K562 (cell line): ENCODE data around the gene PGPEP1. TPM values are rescaled to one million over a fixed set of nuclear protein-coding genes. Genes with fewer than 3 reads are reported as not detected.
A peak's percentile ranks its signal among the peaks of the same experiment; 100 is the strongest.

ENCODE experiments used
- BCOR ChIP-seq: fragments of 450-650 bp; IDR thresholded peaks from 2 replicates; pipeline ENCODE4 v1.6.1; 2016
- HOXB6 ChIP-seq: fragments of 250-450 bp; sonication (Bioruptor Pico); IDR thresholded peaks from 2 replicates; pipeline ENCODE4 v1.5.1; 2022; ENCODE audit warnings: mild to moderate bottlenecking, borderline replicate concordance
- IFI16 ChIP-seq: fragments of 250-450 bp; sonication (Bioruptor Pico); IDR thresholded peaks from 2 replicates; pipeline ENCODE4 v2.1.2; 2022; ENCODE audit warnings: mild to moderate bottlenecking, inconsistent platforms
- IRF2 ChIP-seq: sonication (generic); formaldehyde crosslinking; IDR thresholded peaks from 2 replicates; pipeline ENCODE4 v1.8.1; 2022; ENCODE audit warnings: mild to moderate bottlenecking, missing genetic modification reagents
- NCOA4 ChIP-seq: fragments of 450-650 bp; IDR thresholded peaks from 2 replicates; pipeline ENCODE4 v1.6.1; 2018; ENCODE audit warnings: mild to moderate bottlenecking; ENCODE audit not compliant: partially characterized antibody
- RBM14 ChIP-seq: fragments of 200-400 bp; formaldehyde crosslinking; IDR thresholded peaks from 2 replicates; pipeline ENCODE4 v1.6.1; 2018; ENCODE audit warnings: low read depth, mild to moderate bottlenecking, low read length, moderate library complexity, borderline replicate concordance; ENCODE audit not compliant: insufficient read depth
- SAFB2 ChIP-seq: fragments of 200-400 bp; formaldehyde crosslinking; IDR thresholded peaks from 2 replicates; pipeline ENCODE4 v1.6.1; 2018; ENCODE audit warnings: borderline replicate concordance, low read length, low read depth, moderate library complexity; ENCODE audit not compliant: severe bottlenecking
- SPI1 ChIP-seq: IDR thresholded peaks from 2 replicates; pipeline ENCODE4 v1.6.1; 2011; ENCODE audit warnings: low read depth, low read length, control low read depth, borderline replicate concordance
- SRF ChIP-seq, 2 experiments: fragments of 250-450, 450-650 bp in 1 of 2; sonication (Bioruptor Pico) in 1 of 2; sonication (generic) in 1 of 2; formaldehyde crosslinking; IDR thresholded peaks; 2 replicates each; pipeline versions ENCODE4 v1.5.0 to v1.5.1; 2020 to 2022; ENCODE audit warnings: mild to moderate bottlenecking in 1 of 2, missing genetic modification reagents in 1 of 2
- TAF9B ChIP-seq: fragments of 450-650 bp; IDR thresholded peaks from 2 replicates; pipeline ENCODE4 v1.6.1; 2018; ENCODE audit warnings: mild to moderate bottlenecking; ENCODE audit not compliant: partially characterized antibody
- polyA plus RNA-seq, 8 experiments: library from polyadenylated mRNA; depleted of rRNA in 4 of 8; stranded (reverse) in 5 of 8; unstranded in 3 of 8; fragments of >200 nt; fragmentation: Nextera tagmentation in 2 of 8; fragmentation: Illumina TruSeq in 1 of 8; extraction: Ambion mirVana in 2 of 8; extraction: Trizol in 1 of 8; gene quantifications; 2 replicates each; pipeline versions ENCODE4 v1.2.1 to v1.2.3, GENCODE V29; 2011 to 2014; ENCODE audit warnings: inconsistent platforms in 1 of 8, missing spikeins in 1 of 8
- total RNA-seq, 7 experiments: library from RNA; depleted of rRNA in 6 of 7; stranded (reverse); fragments of >200 nt in 6 of 7; fragmentation: Illumina TruSeq in 2 of 7; extraction: Trizol in 2 of 7; gene quantifications; 2 replicates each; pipeline versions ENCODE4 v1.2.1 to v1.2.3, GENCODE V29; 2011 to 2021; ENCODE audit warnings: low replicate concordance in 1 of 7
- TF ChIP-seq, protein P1 (sequence below), 2 experiments: fragments of 450-650 bp; formaldehyde crosslinking in 1 of 2; IDR thresholded peaks; 2 replicates each; pipeline versions ENCODE4 v1.4.0 to v1.6.1; 2014 to 2020; ENCODE audit warnings: mild to moderate bottlenecking in 2 of 2, borderline replicate concordance in 1 of 2, low read depth in 1 of 2
- TF ChIP-seq, protein P2 (sequence below): sonication (generic); formaldehyde crosslinking; IDR thresholded peaks from 2 replicates; pipeline ENCODE4 v1.8.0; 2022; ENCODE audit warnings: missing genetic modification reagents, mild to moderate bottlenecking, moderate library complexity, borderline replicate concordance
- TF ChIP-seq, protein P3 (sequence below): sonication (generic); formaldehyde crosslinking; IDR thresholded peaks from 2 replicates; pipeline ENCODE4 v1.8.0; 2022; ENCODE audit warnings: mild to moderate bottlenecking, missing genetic modification reagents
- TF ChIP-seq, protein P4 (sequence below): fragments of 450-650 bp; IDR thresholded peaks from 2 replicates; pipeline ENCODE4 v1.6.1; 2016; ENCODE audit warnings: mild to moderate bottlenecking

Gene PGPEP1
- total and polyA plus RNA-seq, 9 of the 15 experiments (the other 6 are each of a cell fraction or from before 2014, with no cell fraction given), result 10.0 to 69.6 (median 33.5) TPM

DNA sequence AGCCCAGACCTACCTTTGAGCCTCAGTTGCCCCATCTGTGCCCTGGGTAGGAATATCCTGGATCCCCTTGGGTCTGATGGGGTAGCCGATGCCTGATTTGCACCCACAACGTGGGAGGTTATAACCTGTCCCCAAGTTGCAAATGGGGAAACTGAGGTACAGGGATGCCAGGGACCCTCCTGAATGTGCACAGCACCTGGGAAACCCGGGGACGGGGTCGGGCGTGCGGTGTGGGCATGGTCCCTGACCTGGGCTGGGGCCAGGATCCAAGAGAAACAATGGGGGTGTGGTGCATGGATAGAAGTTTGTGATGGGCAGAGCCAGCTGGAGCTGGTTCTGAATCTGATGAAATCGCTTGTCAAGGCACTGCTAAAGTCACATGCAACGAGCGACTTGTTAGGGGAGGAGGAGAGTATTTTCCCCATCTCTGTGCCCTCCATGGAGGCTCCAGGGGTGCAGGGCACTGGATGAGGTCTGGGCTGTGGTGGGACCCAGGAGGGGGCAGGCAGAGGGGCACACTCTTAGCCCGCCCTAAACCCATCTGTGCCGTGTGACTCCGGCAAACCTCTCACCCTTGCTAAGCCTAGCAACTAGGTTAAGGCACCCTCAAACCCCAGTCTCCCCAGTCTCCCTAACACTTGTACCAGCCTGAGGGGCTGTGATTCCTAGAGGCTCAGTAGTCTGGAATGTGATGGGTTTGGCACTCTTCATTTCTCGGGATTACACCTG, 46.3 kb downstream of the PGPEP1 start (continued):
- TF ChIP-seq, protein P1, sequence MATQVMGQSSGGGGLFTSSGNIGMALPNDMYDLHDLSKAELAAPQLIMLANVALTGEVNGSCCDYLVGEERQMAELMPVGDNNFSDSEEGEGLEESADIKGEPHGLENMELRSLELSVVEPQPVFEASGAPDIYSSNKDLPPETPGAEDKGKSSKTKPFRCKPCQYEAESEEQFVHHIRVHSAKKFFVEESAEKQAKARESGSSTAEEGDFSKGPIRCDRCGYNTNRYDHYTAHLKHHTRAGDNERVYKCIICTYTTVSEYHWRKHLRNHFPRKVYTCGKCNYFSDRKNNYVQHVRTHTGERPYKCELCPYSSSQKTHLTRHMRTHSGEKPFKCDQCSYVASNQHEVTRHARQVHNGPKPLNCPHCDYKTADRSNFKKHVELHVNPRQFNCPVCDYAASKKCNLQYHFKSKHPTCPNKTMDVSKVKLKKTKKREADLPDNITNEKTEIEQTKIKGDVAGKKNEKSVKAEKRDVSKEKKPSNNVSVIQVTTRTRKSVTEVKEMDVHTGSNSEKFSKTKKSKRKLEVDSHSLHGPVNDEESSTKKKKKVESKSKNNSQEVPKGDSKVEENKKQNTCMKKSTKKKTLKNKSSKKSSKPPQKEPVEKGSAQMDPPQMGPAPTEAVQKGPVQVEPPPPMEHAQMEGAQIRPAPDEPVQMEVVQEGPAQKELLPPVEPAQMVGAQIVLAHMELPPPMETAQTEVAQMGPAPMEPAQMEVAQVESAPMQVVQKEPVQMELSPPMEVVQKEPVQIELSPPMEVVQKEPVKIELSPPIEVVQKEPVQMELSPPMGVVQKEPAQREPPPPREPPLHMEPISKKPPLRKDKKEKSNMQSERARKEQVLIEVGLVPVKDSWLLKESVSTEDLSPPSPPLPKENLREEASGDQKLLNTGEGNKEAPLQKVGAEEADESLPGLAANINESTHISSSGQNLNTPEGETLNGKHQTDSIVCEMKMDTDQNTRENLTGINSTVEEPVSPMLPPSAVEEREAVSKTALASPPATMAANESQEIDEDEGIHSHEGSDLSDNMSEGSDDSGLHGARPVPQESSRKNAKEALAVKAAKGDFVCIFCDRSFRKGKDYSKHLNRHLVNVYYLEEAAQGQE (IDR thresholded peaks at IDR 0.05; ENCODE audit: borderline replicate concordance), result peak; percentile 91
- TF ChIP-seq, protein P1 (CRISPR knock-in tag; IDR thresholded peaks at IDR 0.05; ENCODE audit: low read depth), result no peak
- TF ChIP-seq BCOR (peak; percentile 62), SAFB2 (no peak), RBM14 (no peak), HOXB6 (CRISPR knock-in tag) (0 out of 2 replicates have a peak, but pooled peaks have one; percentile 18), SPI1 (no peak), NCOA4 (no peak), IFI16 (0 out of 2 replicates have a peak, but pooled peaks have one; percentile 32), IRF2 (CRISPR knock-in tag) (no peak), TAF9B (no peak), SRF (CRISPR knock-in tag; IDR thresholded peaks at IDR 0.05) (0 out of 4 replicates have a peak, but pooled peaks of 1 of the 2 experiments have one; percentile 9)
- TF ChIP-seq, protein P2, sequence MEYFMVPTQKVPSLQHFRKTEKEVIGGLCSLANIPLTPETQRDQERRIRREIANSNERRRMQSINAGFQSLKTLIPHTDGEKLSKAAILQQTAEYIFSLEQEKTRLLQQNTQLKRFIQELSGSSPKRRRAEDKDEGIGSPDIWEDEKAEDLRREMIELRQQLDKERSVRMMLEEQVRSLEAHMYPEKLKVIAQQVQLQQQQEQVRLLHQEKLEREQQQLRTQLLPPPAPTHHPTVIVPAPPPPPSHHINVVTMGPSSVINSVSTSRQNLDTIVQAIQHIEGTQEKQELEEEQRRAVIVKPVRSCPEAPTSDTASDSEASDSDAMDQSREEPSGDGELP (CRISPR knock-in tag), result peak; percentile 69
- TF ChIP-seq, protein P3, sequence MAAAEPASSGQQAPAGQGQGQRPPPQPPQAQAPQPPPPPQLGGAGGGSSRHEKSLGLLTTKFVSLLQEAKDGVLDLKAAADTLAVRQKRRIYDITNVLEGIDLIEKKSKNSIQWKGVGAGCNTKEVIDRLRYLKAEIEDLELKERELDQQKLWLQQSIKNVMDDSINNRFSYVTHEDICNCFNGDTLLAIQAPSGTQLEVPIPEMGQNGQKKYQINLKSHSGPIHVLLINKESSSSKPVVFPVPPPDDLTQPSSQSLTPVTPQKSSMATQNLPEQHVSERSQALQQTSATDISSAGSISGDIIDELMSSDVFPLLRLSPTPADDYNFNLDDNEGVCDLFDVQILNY (CRISPR knock-in tag), result 0 out of 2 replicates have a peak, but pooled peaks have one; percentile 37
- TF ChIP-seq, protein P4, sequence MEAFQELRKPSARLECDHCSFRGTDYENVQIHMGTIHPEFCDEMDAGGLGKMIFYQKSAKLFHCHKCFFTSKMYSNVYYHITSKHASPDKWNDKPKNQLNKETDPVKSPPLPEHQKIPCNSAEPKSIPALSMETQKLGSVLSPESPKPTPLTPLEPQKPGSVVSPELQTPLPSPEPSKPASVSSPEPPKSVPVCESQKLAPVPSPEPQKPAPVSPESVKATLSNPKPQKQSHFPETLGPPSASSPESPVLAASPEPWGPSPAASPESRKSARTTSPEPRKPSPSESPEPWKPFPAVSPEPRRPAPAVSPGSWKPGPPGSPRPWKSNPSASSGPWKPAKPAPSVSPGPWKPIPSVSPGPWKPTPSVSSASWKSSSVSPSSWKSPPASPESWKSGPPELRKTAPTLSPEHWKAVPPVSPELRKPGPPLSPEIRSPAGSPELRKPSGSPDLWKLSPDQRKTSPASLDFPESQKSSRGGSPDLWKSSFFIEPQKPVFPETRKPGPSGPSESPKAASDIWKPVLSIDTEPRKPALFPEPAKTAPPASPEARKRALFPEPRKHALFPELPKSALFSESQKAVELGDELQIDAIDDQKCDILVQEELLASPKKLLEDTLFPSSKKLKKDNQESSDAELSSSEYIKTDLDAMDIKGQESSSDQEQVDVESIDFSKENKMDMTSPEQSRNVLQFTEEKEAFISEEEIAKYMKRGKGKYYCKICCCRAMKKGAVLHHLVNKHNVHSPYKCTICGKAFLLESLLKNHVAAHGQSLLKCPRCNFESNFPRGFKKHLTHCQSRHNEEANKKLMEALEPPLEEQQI, result no peak
